ENCODE measurements around the gene TMEM14B.
"Not testable (repeated sequence)": the region's sequence is repeated elsewhere in the genome, so short reads cannot be mapped to it uniquely, and the experiment has no call there.

GRCh38 chr6:10751757-10752156 is 4.2 kb downstream of the TMEM14B start:
- not testable (repeated sequence) for TF ChIP-seq ZSCAN30 (tag by site-specific recombination; IDR thresholded peaks at IDR 0.05); ZSCAN4 (tag by site-specific recombination; IDR thresholded peaks at IDR 0.05); MYNN (tag by site-specific recombination; IDR thresholded peaks at IDR 0.05; ENCODE audit: borderline replicate concordance); ZNF747 (tag by site-specific recombination; IDR thresholded peaks at IDR 0.05); ZNF843 (tag by site-specific recombination; IDR thresholded peaks at IDR 0.05); ZNF785 (tag by site-specific recombination; IDR thresholded peaks at IDR 0.05); REST (tag by site-specific recombination; IDR thresholded peaks at IDR 0.05); YY1 (tag by site-specific recombination; IDR thresholded peaks at IDR 0.05); ZNF623 (tag by site-specific recombination; IDR thresholded peaks at IDR 0.05)
- TF ChIP-seq, protein P1, sequence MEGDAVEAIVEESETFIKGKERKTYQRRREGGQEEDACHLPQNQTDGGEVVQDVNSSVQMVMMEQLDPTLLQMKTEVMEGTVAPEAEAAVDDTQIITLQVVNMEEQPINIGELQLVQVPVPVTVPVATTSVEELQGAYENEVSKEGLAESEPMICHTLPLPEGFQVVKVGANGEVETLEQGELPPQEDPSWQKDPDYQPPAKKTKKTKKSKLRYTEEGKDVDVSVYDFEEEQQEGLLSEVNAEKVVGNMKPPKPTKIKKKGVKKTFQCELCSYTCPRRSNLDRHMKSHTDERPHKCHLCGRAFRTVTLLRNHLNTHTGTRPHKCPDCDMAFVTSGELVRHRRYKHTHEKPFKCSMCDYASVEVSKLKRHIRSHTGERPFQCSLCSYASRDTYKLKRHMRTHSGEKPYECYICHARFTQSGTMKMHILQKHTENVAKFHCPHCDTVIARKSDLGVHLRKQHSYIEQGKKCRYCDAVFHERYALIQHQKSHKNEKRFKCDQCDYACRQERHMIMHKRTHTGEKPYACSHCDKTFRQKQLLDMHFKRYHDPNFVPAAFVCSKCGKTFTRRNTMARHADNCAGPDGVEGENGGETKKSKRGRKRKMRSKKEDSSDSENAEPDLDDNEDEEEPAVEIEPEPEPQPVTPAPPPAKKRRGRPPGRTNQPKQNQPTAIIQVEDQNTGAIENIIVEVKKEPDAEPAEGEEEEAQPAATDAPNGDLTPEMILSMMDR (tag by site-specific recombination; IDR thresholded peaks at IDR 0.05): not testable (repeated sequence)

Data from HEK293 (cell line).